Measurements from ENCODE around the gene TRIM47. TPM values are rescaled to one million over a fixed set of nuclear protein-coding genes. Genes with fewer than 3 reads are reported as not detected.

TRIM47 gene
- total and polyA plus RNA-seq, 2 of the 13 experiments (the other 11 are each of a cell fraction or from before 2014, with no cell fraction given): 33.5 to 82.0 TPM

- TF ChIP-seq ZNF724P (CRISPR knock-in tag; IDR thresholded peaks at IDR 0.05; ENCODE audit: borderline replicate concordance): no peak
- TF ChIP-seq, protein P1, sequence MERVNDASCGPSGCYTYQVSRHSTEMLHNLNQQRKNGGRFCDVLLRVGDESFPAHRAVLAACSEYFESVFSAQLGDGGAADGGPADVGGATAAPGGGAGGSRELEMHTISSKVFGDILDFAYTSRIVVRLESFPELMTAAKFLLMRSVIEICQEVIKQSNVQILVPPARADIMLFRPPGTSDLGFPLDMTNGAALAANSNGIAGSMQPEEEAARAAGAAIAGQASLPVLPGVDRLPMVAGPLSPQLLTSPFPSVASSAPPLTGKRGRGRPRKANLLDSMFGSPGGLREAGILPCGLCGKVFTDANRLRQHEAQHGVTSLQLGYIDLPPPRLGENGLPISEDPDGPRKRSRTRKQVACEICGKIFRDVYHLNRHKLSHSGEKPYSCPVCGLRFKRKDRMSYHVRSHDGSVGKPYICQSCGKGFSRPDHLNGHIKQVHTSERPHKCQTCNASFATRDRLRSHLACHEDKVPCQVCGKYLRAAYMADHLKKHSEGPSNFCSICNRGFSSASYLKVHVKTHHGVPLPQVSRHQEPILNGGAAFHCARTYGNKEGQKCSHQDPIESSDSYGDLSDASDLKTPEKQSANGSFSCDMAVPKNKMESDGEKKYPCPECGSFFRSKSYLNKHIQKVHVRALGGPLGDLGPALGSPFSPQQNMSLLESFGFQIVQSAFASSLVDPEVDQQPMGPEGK (CRISPR knock-in tag; IDR thresholded peaks at IDR 0.05): peak; percentile 87
- no peak for TF ChIP-seq ZNF552 (CRISPR knock-in tag; IDR thresholded peaks at IDR 0.05; ENCODE audit: borderline replicate concordance)
- peak; percentile 59; the same call in 1 of the 2 replicates for TF ChIP-seq ZNF333 (CRISPR knock-in tag; IDR thresholded peaks at IDR 0.05; ENCODE audit: borderline replicate concordance)
- no peak for TF ChIP-seq MYC (CRISPR knock-in tag; IDR thresholded peaks at IDR 0.05; ENCODE audit: borderline replicate concordance)
- TF ChIP-seq RARA (CRISPR knock-in tag; IDR thresholded peaks at IDR 0.05): no peak
- peak; percentile 95 for TF ChIP-seq TFAP4 (IDR thresholded peaks at IDR 0.05; ENCODE audit: borderline replicate concordance, low read depth)
- TF ChIP-seq ZNF607 (CRISPR knock-in tag; IDR thresholded peaks at IDR 0.05; ENCODE audit: borderline replicate concordance): no peak; the same call in none of the 2 replicates
- no peak for TF ChIP-seq GMEB2 (CRISPR knock-in tag; IDR thresholded peaks at IDR 0.05; ENCODE audit: low read depth)
- no peak for TF ChIP-seq BRCA1 (CRISPR knock-in tag; IDR thresholded peaks at IDR 0.05)
- no peak for TF ChIP-seq ZNF143 (CRISPR knock-in tag; IDR thresholded peaks at IDR 0.05)
- TF ChIP-seq, protein P2, sequence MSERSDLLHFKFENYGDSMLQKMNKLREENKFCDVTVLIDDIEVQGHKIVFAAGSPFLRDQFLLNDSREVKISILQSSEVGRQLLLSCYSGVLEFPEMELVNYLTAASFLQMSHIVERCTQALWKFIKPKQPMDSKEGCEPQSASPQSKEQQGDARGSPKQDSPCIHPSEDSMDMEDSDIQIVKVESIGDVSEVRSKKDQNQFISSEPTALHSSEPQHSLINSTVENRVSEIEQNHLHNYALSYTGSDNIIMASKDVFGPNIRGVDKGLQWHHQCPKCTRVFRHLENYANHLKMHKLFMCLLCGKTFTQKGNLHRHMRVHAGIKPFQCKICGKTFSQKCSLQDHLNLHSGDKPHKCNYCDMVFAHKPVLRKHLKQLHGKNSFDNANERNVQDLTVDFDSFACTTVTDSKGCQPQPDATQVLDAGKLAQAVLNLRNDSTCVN (CRISPR knock-in tag; IDR thresholded peaks at IDR 0.05; ENCODE audit: borderline replicate concordance): peak; percentile 41
- TF ChIP-seq, protein P3, sequence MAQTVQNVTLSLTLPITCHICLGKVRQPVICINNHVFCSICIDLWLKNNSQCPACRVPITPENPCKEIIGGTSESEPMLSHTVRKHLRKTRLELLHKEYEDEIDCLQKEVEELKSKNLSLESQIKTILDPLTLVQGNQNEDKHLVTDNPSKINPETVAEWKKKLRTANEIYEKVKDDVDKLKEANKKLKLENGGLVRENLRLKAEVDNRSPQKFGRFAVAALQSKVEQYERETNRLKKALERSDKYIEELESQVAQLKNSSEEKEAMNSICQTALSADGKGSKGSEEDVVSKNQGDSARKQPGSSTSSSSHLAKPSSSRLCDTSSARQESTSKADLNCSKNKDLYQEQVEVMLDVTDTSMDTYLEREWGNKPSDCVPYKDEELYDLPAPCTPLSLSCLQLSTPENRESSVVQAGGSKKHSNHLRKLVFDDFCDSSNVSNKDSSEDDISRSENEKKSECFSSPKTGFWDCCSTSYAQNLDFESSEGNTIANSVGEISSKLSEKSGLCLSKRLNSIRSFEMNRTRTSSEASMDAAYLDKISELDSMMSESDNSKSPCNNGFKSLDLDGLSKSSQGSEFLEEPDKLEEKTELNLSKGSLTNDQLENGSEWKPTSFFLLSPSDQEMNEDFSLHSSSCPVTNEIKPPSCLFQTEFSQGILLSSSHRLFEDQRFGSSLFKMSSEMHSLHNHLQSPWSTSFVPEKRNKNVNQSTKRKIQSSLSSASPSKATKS (CRISPR knock-in tag; IDR thresholded peaks at IDR 0.05): no peak
- no peak for TF ChIP-seq NR2C2 (CRISPR knock-in tag; IDR thresholded peaks at IDR 0.05; ENCODE audit: borderline replicate concordance)
- no peak for TF ChIP-seq ZFP36L1 (CRISPR knock-in tag; IDR thresholded peaks at IDR 0.05)
- peak; percentile 96 for TF ChIP-seq ZNF30 (CRISPR knock-in tag; IDR thresholded peaks at IDR 0.05)
- TF ChIP-seq AGO1 (IDR thresholded peaks at IDR 0.05; ENCODE audit: low read depth, low read length, poor library complexity, severe bottlenecking): peak; percentile 96
- no peak for TF ChIP-seq ZNF619 (CRISPR knock-in tag; IDR thresholded peaks at IDR 0.05)
- no peak for TF ChIP-seq REPIN1 (CRISPR knock-in tag; IDR thresholded peaks at IDR 0.05; ENCODE audit: borderline replicate concordance, low read depth)
- peak; percentile 30 for TF ChIP-seq TAF15 (IDR thresholded peaks at IDR 0.05; ENCODE audit: low read depth, low read length, poor library complexity, severe bottlenecking)
- 0 out of 2 replicates have a peak, but pooled peaks have one; percentile 63 for TF ChIP-seq ZFP62 (CRISPR knock-in tag; IDR thresholded peaks at IDR 0.05)
Observed at GRCh38 chr17:75876938-75877751, 1.2 kb downstream of the TRIM47 start (continued).

Measured in HepG2 (cell line).